ENCODE data around the gene MXI1.
"Not testable (repeated sequence)": the region's sequence is repeated elsewhere in the genome, so short reads cannot be mapped to it uniquely, and the experiment has no call there.

Gene MXI1

GRCh38 chr10:110324201-110324804, 116.9 kb downstream of the MXI1 start:
- no peak for DNase-seq

DNA sequence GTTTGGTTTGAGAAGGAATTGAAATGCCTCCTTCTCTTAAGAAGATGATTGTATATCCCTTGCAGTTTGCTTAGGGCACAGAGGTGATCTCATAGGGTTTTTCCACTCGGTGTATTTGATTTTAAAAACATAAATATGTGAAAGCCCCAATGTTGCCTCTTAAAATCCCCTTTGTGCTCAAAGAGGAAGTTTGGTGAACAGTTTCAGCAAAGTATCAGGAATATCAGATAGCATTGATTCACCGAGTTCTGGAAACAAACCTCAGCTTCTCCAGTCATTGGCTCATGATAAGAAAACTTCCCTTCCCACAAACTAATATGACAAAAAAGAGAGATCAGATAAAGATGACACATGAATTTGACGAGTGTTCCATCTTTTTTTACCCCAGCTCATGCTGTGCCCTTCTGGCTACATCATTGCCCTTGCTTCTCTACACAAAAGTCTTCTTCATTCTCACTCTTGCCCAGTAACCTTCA, 117.4 kb downstream of the MXI1 start:
- DNase-seq, result no peak

- no peak for DNase-seq
These were observed 119.1 kb downstream of the MXI1 start for GRCh38 chr10:110326351-110327032.

- DNase-seq, result no peak
These were observed 120.0 kb downstream of the MXI1 start for GRCh38 chr10:110327262-110327914.

GRCh38 chr10:110330675-110331074, 123.3 kb downstream of the MXI1 start:
- DNase-seq, result no peak

DNA sequence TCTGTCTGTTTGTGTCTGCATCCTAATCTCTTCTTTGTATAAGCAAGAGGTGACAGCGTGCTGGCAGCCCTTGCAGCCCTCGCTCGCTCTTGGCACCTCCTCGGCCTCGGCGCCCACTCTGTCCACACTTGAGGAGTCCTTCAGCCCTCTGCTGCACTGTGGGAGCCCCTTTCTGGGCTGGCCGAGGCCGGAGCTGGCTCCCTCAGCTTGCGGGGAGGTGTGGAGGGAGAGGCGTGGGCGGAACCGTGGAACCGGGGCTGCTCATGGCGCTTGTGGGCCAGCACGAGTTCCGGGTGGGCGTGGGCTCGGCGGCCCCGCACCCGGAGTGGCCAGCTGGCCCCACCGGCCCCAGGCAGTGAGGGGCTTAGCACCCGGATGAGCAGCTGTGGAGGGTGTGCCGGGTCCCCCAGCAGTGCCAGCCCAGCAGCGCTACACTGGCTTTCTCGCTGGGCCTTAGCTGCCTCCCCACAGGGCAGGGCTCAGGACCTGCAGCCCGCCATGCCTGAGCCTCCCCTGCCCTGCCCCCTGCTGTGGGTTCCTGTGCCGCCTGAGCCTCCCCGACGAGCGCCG, 123.9 kb downstream of the MXI1 start:
- not testable (repeated sequence) for DNase-seq

GRCh38 chr10:110334061-110334656, 126.8 kb downstream of the MXI1 start:
- no peak for DNase-seq

- DNase-seq, result no peak
These were observed 128.1 kb downstream of the MXI1 start for GRCh38 chr10:110335314-110336064.

- DNase-seq, result no peak
These were observed 128.8 kb downstream of the MXI1 start for GRCh38 chr10:110336111-110336721.

All from activated CD8-positive, alpha-beta memory T cell treated with anti-CD3 and anti-CD28 coated beads for 24 hours (primary cell).